WERI-Rb-1 (cell line): ENCODE measurements around the gene ATP8B4.

Experiments
- DNase-seq: peaks from one replicate; pipeline ENCODE4 v3.0.0-alpha.2; 2020
- H3K27ac ChIP-seq: fragments of 250-450 bp; sonication (Bioruptor Pico); 2 replicates; pipeline ENCODE4 v1.5.1; 2020; ENCODE audit warnings: mild to moderate bottlenecking, moderate library complexity
- H3K27me3 ChIP-seq: fragments of 250-450 bp; sonication (Bioruptor Pico); 2 replicates; pipeline ENCODE4 v1.5.1; 2021; ENCODE audit warnings: mild to moderate bottlenecking, low read depth, moderate library complexity; ENCODE audit not compliant: insufficient read depth, severe bottlenecking
- H3K36me3 ChIP-seq: fragments of 250-450 bp; sonication (Bioruptor Pico); 2 replicates; pipeline ENCODE4 v1.5.1; 2020; ENCODE audit warnings: mild to moderate bottlenecking, moderate library complexity
- H3K4me3 ChIP-seq: 2 replicates; pipeline ENCODE4 v1.5.1; 2011; ENCODE audit warnings: low read depth, mild to moderate bottlenecking, control low read depth, low read length
- H3K9me3 ChIP-seq: fragments of 250-450 bp; sonication (Bioruptor Pico); 2 replicates; pipeline ENCODE4 v1.5.1; 2021; ENCODE audit warnings: mild to moderate bottlenecking, moderate library complexity; ENCODE audit not compliant: severe bottlenecking
- TF ChIP-seq, protein P1 (sequence below): IDR thresholded peaks from 2 replicates; pipeline ENCODE4 v1.5.1; 2011; ENCODE audit warnings: low read depth, mild to moderate bottlenecking, control low read depth, inconsistent platforms, low read length

Gene ATP8B4

DNA sequence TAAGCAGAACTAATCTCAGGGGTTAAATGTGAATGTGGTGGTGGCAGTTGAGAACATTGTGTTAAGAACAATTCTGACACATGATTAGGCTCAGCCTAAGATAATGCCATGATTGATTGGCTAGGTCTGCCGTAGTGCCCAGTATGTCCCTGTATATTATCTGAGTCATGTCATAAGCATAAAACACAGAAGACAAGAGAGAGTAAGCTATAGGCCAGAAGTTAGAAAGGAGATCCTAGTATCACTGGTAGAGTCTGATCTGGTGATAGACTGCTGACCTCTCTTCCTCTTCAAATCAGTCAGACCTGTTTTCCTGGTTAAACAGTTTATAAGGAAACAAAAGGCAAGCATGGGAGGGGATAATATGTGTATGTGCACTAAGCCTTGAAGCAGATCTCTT lies 30.1 kb upstream of the ATP8B4 start:
- Histone ChIP-seq H3K27ac (no peak overlapping the region), H3K4me3 (no peak overlapping the region), H3K36me3 (no peaks in the 10 kb centered on the region), H3K9me3 (no peaks in the 10 kb centered on the region), H3K27me3 (no peaks in the 10 kb centered on the region)
- TF ChIP-seq, protein P1, sequence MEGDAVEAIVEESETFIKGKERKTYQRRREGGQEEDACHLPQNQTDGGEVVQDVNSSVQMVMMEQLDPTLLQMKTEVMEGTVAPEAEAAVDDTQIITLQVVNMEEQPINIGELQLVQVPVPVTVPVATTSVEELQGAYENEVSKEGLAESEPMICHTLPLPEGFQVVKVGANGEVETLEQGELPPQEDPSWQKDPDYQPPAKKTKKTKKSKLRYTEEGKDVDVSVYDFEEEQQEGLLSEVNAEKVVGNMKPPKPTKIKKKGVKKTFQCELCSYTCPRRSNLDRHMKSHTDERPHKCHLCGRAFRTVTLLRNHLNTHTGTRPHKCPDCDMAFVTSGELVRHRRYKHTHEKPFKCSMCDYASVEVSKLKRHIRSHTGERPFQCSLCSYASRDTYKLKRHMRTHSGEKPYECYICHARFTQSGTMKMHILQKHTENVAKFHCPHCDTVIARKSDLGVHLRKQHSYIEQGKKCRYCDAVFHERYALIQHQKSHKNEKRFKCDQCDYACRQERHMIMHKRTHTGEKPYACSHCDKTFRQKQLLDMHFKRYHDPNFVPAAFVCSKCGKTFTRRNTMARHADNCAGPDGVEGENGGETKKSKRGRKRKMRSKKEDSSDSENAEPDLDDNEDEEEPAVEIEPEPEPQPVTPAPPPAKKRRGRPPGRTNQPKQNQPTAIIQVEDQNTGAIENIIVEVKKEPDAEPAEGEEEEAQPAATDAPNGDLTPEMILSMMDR, result no peak
- no peak for DNase-seq

DNA sequence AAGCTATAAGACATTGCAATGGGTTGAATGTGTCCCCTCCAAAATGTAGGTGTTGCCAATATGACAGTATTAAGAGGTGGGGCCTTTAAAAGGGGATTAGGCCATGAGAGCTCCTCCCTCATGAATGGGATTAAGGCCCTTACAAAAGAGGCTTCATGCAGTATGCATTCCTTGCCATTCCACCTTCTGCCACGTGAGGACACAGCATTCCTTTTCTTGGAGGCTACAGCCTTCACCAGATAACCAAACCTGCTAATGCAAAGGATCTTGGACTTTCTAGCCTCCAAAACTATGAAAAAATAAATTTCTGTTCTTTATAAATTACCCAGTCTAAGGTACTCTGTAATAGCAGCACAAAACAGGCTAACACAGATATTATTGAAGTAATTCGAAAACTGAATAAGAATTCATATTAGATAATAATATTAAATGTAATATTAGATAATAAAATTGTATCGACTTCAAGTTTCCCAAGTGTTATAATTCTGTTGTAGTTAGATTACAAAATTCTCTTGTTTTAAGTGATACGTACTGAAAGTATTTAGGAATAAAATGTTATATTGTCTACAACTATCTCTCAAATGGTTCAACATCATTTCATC lies 29.4 kb upstream of the ATP8B4 start:
- Histone ChIP-seq H3K36me3 (no peaks in the 10 kb centered on the region), H3K27ac (no peak overlapping the region), H3K27me3 (no peaks in the 10 kb centered on the region), H3K9me3 (no peaks in the 10 kb centered on the region), H3K4me3 (no peak overlapping the region)
- DNase-seq, result peak; percentile 85
- TF ChIP-seq, protein P1, result peak; percentile 89

DNA sequence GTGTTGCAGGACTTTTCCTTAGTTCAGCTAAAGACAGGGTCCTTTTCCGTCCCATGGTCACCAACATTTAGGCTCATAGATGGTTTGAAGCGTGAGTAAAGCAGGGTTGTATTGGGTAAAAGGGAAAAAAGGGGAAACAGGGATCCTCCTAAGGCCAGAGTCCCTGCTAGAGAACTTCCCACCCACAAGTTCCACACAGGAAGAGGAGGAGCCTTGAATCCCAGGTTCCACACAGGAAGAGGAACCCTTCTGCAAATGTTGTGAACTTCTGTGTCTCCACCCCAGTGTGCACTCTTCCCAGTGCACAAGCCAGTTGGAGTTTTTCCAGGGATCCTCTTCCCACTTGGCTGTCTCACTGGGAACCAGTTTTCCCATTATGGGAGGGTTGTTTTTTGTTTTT lies 27.6 kb upstream of the ATP8B4 start:
- TF ChIP-seq, protein P1, result no peak
- Histone ChIP-seq H3K36me3 (no peaks in the 10 kb centered on the region), H3K27ac (no peak overlapping the region)

DNA sequence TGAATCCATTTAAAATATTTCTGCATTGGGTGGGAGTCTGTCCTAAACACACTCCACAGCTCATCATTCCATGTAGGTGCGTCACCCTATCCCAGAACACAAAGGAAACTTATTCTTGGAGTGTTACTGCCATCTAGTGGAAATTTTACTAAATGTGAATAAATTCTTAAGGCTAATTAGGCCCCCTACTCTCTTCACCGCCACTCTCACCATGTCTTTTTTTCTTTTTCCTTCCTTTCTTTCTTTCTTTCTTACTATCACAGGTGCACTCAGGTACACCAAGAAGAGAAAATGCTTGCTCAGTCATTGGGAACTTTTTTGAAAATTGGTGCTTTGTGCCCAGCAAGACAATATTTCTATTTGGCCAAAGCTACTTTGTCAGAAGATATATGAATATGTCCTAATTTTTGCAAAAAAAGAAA lies 26.4 kb upstream of the ATP8B4 start:
- Histone ChIP-seq H3K27ac (no peak overlapping the region), H3K27me3 (no peaks in the 10 kb centered on the region), H3K9me3 (no peaks in the 10 kb centered on the region), H3K36me3 (no peaks in the 10 kb centered on the region), H3K4me3 (no peak overlapping the region)
- TF ChIP-seq, protein P1, result no peak
- no peak for DNase-seq

More for the DNA sequence above, 27.6 kb upstream of the ATP8B4 start:
- no peak for DNase-seq
- H3K9me3 ChIP-seq, result no peaks in the 10 kb centered on the region
- H3K27me3 ChIP-seq, result no peaks in the 10 kb centered on the region
- H3K4me3 ChIP-seq, result no peak overlapping the region

DNA sequence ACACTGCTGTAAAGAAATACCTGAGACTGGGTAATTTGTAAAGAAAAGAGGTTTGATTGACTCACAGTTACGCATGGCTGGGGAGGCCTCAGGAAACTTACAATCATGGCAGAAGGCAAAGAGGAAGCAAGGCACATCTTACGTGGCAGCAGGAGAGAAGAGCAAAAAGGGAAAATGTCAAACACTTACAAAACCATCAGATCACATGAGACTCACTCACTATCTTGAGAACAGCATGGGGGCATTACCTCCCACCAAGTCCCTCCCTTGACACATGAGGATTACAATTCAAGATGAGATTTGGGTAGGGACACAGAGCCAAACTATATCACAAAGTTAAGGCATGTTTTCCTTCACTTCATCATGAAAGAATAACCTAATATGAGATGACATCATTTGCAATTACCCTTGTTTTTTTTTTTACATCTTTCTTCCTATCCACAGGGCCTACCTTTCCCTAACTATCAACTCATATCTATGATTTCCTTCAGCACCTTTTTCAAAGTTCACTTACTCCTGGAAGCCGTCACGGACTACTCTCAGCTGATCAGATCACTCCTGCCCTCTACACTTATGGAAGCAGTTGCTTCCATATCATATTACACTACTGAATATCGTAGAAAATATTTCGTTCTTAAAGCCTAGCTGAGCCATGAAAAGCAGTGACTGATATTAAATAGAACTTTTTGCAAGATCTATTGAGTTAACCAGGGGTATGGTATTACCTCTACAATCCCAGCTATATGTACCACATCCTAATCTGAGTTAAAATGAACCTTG lies 25.5 kb upstream of the ATP8B4 start:
- DNase-seq, result no peak
- H3K36me3 ChIP-seq, result no peaks in the 10 kb centered on the region
- no peak overlapping the region for H3K27ac ChIP-seq
- no peak overlapping the region for H3K4me3 ChIP-seq
- TF ChIP-seq, protein P1, result no peak
- H3K27me3 ChIP-seq, result no peaks in the 10 kb centered on the region
- H3K9me3 ChIP-seq, result no peaks in the 10 kb centered on the region
